Fibroblast of the aortic adventitia (primary cell): ENCODE results near the gene FAM171A2. TPM values are rescaled to one million over a fixed set of nuclear protein-coding genes. Genes with fewer than 3 reads are reported as not detected.

ENCODE experiments used
- DNase-seq: peaks from one replicate; pipeline ENCODE4 v3.0.0-alpha.2; 2010; ENCODE audit warnings: low read depth
- H3K4me3 ChIP-seq: 2 replicates; pipeline ENCODE4 v1.5.1; 2011; ENCODE audit warnings: low read depth, mild to moderate bottlenecking, control low read depth, low read length, moderate library complexity
- CTCF ChIP-seq: IDR thresholded peaks from 2 replicates; pipeline ENCODE4 v1.5.1; 2011; ENCODE audit warnings: mild to moderate bottlenecking, low read length, control low read depth, inconsistent platforms; ENCODE audit not compliant: insufficient read depth
- total RNA-seq: library from RNA; depleted of rRNA; stranded (reverse); fragments of >200 nt; gene quantifications from 2 replicates; pipeline ENCODE4 v1.2.3, GENCODE V29; 2012; ENCODE audit warnings: low replicate concordance

Gene FAM171A2
- total RNA-seq, 1 donor: 3.1 TPM

GRCh38 chr17:44359458-44360143 is 4.1 kb downstream of the FAM171A2 start:
- no peak overlapping the region for H3K4me3 ChIP-seq
- TF ChIP-seq CTCF: no peak
- DNase-seq: no peak

DNA sequence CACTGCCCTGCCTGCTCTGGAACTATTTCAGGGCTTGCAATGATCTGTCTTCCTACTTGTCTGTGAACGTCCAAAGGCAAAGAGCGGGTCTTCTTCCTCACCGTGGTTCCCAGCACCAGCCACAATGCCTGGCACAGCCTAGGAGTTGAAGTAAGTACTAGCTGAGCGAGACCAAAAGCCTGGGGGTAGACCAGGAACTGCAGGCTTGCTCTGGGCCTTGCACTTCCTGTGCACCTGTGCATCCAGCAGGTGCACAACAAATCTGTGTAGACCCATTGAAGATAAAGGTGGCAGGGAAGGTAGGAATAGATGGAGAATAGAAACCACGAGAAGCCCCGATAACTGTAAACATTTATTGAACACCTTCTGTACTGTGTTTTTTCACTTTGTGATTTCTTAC is 4.6 kb downstream of the FAM171A2 start:
- no peak for DNase-seq
- H3K4me3 ChIP-seq: no peak overlapping the region
- TF ChIP-seq CTCF: no peak

- no peak for TF ChIP-seq CTCF
- DNase-seq: no peak
- no peak overlapping the region for H3K4me3 ChIP-seq
These were observed 5.6 kb downstream of the FAM171A2 start for GRCh38 chr17:44358066-44358465.

DNA sequence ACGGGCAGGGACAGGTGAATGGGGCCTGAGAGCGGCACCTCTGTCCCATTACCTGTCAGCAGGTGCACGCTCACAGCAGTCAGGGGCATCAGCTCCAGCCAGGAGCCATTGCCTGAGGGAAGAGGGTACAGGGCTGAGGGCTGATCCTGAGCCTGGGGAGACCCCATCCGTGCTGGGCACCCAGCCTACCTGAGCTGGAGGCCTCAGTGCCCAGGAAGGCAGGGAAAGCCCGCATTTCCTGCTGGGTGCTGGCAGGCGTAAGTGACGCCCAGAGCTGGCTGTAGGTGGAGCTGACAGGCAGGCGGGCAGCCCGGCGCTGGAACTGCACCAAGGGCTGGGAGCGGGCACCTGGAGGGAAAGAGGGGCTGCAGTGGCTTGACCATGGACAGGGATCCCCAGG is 7.4 kb downstream of the FAM171A2 start:
- TF ChIP-seq CTCF: no peak
- H3K4me3 ChIP-seq: no peak overlapping the region
- no peak for DNase-seq

DNA sequence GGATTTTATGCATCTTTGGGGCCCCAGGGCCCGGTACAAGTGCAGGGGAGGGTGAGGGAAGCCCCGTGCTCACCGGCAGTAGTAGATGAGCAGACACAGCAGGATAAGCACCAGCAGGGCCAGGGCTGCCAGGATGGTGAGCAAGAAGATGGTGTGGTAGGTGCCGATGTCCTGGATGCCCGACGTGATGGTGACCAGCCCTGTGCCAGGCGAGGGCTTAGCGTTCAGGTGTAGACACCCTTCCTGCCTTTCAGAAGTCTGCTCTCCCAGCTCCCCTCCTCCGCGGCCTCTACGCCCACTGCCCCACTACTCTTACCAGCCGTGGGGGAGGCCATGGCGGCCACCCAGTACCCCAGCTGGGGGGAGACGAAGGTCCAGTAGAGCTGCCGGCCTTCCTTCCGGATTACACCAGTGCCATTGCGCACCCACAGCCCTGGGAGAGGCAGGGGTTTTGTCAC is 8.0 kb downstream of the FAM171A2 start:
- no peak for DNase-seq
- no peak for TF ChIP-seq CTCF
- no peak overlapping the region for H3K4me3 ChIP-seq

DNA sequence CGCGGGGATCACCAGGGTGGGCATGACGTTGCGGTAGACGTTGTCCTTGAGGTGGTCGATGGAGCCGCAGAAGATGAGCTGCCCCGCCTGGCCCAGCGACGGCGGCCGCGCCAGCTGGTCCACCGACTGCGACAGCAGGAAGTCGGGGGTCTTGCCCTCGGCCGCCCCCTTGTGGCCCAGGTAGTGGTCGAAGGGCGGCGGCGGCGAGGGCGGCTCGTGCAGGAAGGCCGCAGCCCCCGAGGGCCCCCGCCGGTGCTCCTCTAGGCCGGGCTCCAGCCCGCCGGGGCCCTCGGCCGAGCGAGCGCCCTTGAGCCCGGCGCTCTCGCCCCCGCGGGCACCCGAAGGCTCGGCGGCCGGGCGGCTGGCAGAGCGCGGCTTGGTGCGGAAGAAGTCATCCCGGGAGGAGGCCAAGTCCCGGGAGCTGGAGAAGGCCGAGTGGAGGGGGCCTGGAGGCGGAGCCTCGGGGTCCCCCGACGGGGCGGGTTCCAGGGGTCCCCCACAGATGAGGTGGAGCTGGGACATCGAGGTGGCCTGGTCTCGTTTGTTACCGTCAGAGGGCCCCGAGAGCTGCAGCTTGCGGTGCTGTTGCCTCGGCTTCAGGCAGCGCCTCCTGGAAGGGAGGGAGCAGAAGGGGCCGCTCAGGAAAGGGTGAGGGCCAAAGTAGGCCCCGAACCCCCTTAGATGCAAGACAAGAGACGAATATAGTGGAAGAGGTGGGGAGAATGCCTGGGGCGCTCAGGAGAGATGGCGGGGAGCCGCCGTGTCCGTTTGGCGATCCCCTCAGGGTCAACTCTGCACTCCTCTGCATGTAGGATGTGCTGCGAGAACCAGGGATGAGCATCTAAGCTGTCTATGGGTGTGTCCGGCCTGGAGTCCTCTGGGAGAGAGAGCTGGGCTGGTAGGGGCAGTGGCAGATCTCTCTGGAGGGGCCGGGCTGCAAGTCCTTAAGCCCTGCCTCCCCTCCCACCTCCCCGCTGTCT is 8.8 kb downstream of the FAM171A2 start:
- peak; percentile 42 for TF ChIP-seq CTCF
- DNase-seq: no peak
- no peak overlapping the region for H3K4me3 ChIP-seq
